DOHH2 (cell line): ENCODE data around the gene GPR21.

Source experiments
- H3F3A ChIP-seq: fragments of 200-600 bp; sonication (generic), shearing (Covaris generic); 2 replicates; pipeline ENCODE4 v1.6.0; 2016; ENCODE audit warnings: antibody characterized with exemption, mild to moderate bottlenecking; ENCODE audit not compliant: control insufficient read depth, insufficient read depth
- H3K27ac ChIP-seq: fragments of 200-600 bp; sonication (generic); 2 replicates; pipeline ENCODE4 v1.5.1; 2014; ENCODE audit warnings: low read depth, mild to moderate bottlenecking, low read length, moderate library complexity
- H3K27me3 ChIP-seq: fragments of 200-600 bp; sonication (generic); 2 replicates; pipeline ENCODE4 v1.6.1; 2014; ENCODE audit warnings: mild to moderate bottlenecking, low read length, mixed read lengths; ENCODE audit not compliant: control insufficient read depth
- H3K36me3 ChIP-seq: fragments of 200-600 bp; sonication (generic); 2 replicates; pipeline ENCODE4 v1.6.1; 2014; ENCODE audit warnings: mild to moderate bottlenecking, low read length, moderate library complexity, mixed read lengths; ENCODE audit not compliant: control insufficient read depth
- H3K4me1 ChIP-seq: fragments of 200-600 bp; sonication (generic); 2 replicates; pipeline ENCODE4 v1.6.1; 2014; ENCODE audit warnings: mild to moderate bottlenecking, low read length, mixed read lengths; ENCODE audit not compliant: control insufficient read depth
- H3K4me2 ChIP-seq: fragments of 200-600 bp; sonication (generic); 2 replicates; pipeline ENCODE4 v1.6.0; 2014; ENCODE audit warnings: mild to moderate bottlenecking, low read length, moderate library complexity
- H3K4me3 ChIP-seq: fragments of 200-600 bp; sonication (generic); 2 replicates; pipeline ENCODE4 v1.5.1; 2014; ENCODE audit warnings: mild to moderate bottlenecking, low read length, mixed read lengths
- H3K79me2 ChIP-seq: fragments of 200-600 bp; sonication (generic); 2 replicates; pipeline ENCODE4 v1.6.1; 2014; ENCODE audit warnings: mild to moderate bottlenecking, low read length, mixed read lengths; ENCODE audit not compliant: control insufficient read depth
- H3K9me2 ChIP-seq: fragments of 200-600 bp; sonication (generic); replicated peaks from 2 replicates; pipeline ENCODE4 v1.6.1; 2014; ENCODE audit warnings: mild to moderate bottlenecking, low read length, mixed read lengths; ENCODE audit not compliant: control insufficient read depth
- H3K9me3 ChIP-seq: fragments of 200-600 bp; sonication (generic); 2 replicates; pipeline ENCODE4 v1.6.1; 2014; ENCODE audit warnings: antibody characterized with exemption, low read length, mixed read lengths; ENCODE audit not compliant: control insufficient read depth, insufficient read depth
- H4K20me1 ChIP-seq: fragments of 200-600 bp; sonication (generic); 2 replicates; pipeline ENCODE4 v1.6.0; 2014; ENCODE audit warnings: low read depth, mild to moderate bottlenecking, antibody characterized with exemption, low read length, moderate library complexity; ENCODE audit not compliant: control insufficient read depth, insufficient read depth
- CTCF ChIP-seq: fragments of 200-600 bp; sonication (generic); IDR thresholded peaks from one replicate; pipeline ENCODE4 v1.5.1; 2014; ENCODE audit warnings: antibody characterized with exemption, mild to moderate bottlenecking, low read depth, low read length; ENCODE audit not compliant: poor library complexity, severe bottlenecking
- EZH2phosphoT487 ChIP-seq: fragments of 200-600 bp; sonication (generic); IDR thresholded peaks from 2 replicates; pipeline ENCODE4 v1.6.1; 2017; ENCODE audit warnings: borderline replicate concordance, mild to moderate bottlenecking, antibody characterized with exemption, low read length, moderate library complexity, mixed read lengths

The GPR21 gene

DNA sequence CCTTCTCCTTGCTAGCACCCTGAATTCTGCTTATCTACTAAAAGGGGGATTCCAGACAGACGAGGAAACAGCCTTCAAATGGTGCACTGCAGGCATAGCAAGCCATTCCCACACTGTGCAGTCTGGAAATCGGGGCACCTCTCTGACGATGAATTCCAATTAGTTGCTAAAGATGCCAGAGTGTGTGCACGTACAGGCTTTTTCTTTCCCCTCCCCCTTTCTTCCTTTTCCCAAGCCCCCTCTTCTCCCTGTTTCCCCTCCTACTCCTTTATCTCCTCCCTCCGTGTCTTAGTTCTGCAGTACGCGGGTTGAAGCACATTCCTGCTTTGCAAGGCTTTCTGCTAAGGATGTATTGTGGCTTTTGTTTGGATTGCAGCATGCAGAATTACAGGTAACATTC is at the start of gene GPR21:
TSS of gene GPR21 (plus strand) at position 316 of the 400 bp plus-strand sequence. CDS start 900 bp downstream, outside the sequence.
- H3K36me3 ChIP-seq = peaks cover 2% of the 10 kb centered on the region; the same call in 1 of the 2 replicates
- H3K4me2 ChIP-seq = no peak within 1 kb of the TSS

GRCh38 chr9:122986010-122986409 is 47.5 kb upstream of the GPR21 start:
- Histone ChIP-seq H3K79me2 (peaks cover 5% of the 10 kb centered on the region; the same call in 1 of the 2 replicates), H4K20me1 (no peaks in the 10 kb centered on the region), H3K4me1 (no peaks in the 10 kb centered on the region), H3K9me2 (no peaks in the 10 kb centered on the region), H3K9me3 (no peaks in the 10 kb centered on the region), H3K27ac (no peak overlapping the region), H3K27me3 (no peaks in the 10 kb centered on the region), H3K4me2 (no peak overlapping the region), H3F3A (peaks cover 5% of the 10 kb centered on the region; the same call in 1 of the 2 replicates), H3K4me3 (no peak overlapping the region), H3K36me3 (peaks cover 46% of the 10 kb centered on the region)
- TF ChIP-seq EZH2phosphoT487 (no peak), CTCF (no peak)

More for the DNA sequence above, at the start of gene GPR21:
- Histone ChIP-seq H3K79me2 (no peaks in the 10 kb centered on the region), H4K20me1 (no peaks in the 10 kb centered on the region; the same call in 1 of the 2 replicates), H3K9me2 (no peaks in the 10 kb centered on the region), H3K27me3 (no peaks in the 10 kb centered on the region), H3K4me1 (no peaks in the 10 kb centered on the region), H3K9me3 (no peaks in the 10 kb centered on the region), H3K27ac (no peak within 1 kb of the TSS), H3K4me3 (no peak within 1 kb of the TSS), H3F3A (no peaks in the 10 kb centered on the region)
- TF ChIP-seq EZH2phosphoT487 = no peak
- TF ChIP-seq CTCF = no peak

DNA sequence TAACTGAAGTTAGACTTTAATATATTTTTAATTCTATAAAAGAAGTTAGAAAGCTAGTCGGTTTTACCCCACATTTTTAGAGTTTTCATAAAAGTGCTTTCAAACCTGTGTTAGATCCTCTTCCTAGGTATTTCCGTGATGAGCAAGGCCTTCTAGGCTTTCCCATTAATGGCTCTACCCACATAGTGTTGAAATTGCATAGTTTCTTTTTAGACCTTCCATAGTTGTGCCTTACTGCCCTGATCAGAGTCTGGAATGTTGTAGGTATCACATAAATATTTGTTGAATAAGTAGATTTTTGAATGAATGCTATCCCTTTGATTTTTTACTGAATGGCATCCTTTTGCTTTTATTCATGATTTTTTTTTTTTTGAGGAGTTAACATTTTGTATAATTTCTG is 45.3 kb upstream of the GPR21 start:
- no peaks in the 10 kb centered on the region for H4K20me1 ChIP-seq
- H3K4me2 ChIP-seq = no peak overlapping the region
- no peak overlapping the region for H3K4me3 ChIP-seq
- H3K36me3 ChIP-seq = peaks cover 50% of the 10 kb centered on the region
- H3K9me3 ChIP-seq = no peaks in the 10 kb centered on the region
- H3K27ac ChIP-seq = no peak overlapping the region
- H3K27me3 ChIP-seq = no peaks in the 10 kb centered on the region
- peaks cover 4% of the 10 kb centered on the region; the same call in 1 of the 2 replicates for H3F3A ChIP-seq
- H3K4me1 ChIP-seq = no peaks in the 10 kb centered on the region
- no peaks in the 10 kb centered on the region; the same call in 1 of the 2 replicates for H3K79me2 ChIP-seq
- TF ChIP-seq EZH2phosphoT487 = no peak
- no peaks in the 10 kb centered on the region for H3K9me2 ChIP-seq

GRCh38 chr9:122988920-122989621 is 44.4 kb upstream of the GPR21 start:
- H3F3A ChIP-seq = peaks cover 3% of the 10 kb centered on the region; the same call in 1 of the 2 replicates
- no peak for TF ChIP-seq EZH2phosphoT487
- no peak for TF ChIP-seq CTCF
- H3K4me1 ChIP-seq = no peaks in the 10 kb centered on the region
- H3K36me3 ChIP-seq = peaks cover 47% of the 10 kb centered on the region
- H3K9me3 ChIP-seq = no peaks in the 10 kb centered on the region
- H3K27me3 ChIP-seq = no peaks in the 10 kb centered on the region
- H3K4me2 ChIP-seq = no peak overlapping the region
- H3K9me2 ChIP-seq = no peaks in the 10 kb centered on the region
- H3K27ac ChIP-seq = no peak overlapping the region
- H3K4me3 ChIP-seq = no peak overlapping the region
- H4K20me1 ChIP-seq = no peaks in the 10 kb centered on the region
- H3K79me2 ChIP-seq = no peaks in the 10 kb centered on the region; the same call in 1 of the 2 replicates
